ENCODE results near the gene AGBL4.

AGBL4 gene

DNA sequence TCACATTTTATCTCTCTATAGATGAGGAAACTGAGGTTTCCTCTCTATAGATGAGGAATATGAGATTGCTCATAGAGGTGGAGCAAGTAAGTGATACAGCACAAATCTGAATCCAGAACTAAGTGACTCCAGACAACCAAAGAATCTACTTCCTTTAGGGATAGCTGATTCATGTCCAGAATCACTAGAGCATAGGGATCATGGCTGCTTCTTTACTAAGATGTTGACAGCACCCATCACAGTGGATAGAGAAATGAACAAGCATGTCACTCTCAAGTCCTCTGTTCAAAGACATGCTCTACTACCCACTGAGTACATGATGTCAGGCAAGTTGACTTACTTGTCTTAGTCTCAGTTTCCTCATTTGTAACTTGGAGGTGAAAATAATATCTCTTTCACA, 1435.7 kb downstream of the AGBL4 start:
- TF ChIP-seq, protein P1, sequence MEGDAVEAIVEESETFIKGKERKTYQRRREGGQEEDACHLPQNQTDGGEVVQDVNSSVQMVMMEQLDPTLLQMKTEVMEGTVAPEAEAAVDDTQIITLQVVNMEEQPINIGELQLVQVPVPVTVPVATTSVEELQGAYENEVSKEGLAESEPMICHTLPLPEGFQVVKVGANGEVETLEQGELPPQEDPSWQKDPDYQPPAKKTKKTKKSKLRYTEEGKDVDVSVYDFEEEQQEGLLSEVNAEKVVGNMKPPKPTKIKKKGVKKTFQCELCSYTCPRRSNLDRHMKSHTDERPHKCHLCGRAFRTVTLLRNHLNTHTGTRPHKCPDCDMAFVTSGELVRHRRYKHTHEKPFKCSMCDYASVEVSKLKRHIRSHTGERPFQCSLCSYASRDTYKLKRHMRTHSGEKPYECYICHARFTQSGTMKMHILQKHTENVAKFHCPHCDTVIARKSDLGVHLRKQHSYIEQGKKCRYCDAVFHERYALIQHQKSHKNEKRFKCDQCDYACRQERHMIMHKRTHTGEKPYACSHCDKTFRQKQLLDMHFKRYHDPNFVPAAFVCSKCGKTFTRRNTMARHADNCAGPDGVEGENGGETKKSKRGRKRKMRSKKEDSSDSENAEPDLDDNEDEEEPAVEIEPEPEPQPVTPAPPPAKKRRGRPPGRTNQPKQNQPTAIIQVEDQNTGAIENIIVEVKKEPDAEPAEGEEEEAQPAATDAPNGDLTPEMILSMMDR (IDR thresholded peaks at IDR 0.05; ENCODE audit: low read depth, low read length) = no peak
- DNase-seq (ENCODE audit: extremely low read depth, low read depth) = no peak

DNA sequence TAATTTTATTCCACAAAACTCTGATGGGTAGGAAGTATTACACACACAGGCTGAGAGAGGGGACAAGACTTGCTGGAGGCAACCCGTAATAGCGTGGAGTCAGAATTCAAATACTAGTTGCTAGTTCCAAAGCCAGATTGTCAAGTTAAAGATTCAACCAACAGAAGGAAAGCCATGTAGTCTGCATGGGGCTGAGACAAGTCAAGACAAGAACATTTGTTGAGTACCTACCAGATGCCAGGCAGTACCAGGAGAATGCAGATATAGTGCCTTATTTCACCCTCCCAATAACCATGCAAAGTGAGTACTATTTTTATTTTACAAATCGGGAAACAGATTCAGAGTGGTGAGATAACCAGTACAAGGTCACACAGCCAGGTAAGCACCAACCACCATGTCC, 1441.3 kb downstream of the AGBL4 start:
- no peak for DNase-seq (ENCODE audit: extremely low read depth, low read depth)
- TF ChIP-seq, protein P1 (IDR thresholded peaks at IDR 0.05; ENCODE audit: low read depth, low read length) = no peak

DNA sequence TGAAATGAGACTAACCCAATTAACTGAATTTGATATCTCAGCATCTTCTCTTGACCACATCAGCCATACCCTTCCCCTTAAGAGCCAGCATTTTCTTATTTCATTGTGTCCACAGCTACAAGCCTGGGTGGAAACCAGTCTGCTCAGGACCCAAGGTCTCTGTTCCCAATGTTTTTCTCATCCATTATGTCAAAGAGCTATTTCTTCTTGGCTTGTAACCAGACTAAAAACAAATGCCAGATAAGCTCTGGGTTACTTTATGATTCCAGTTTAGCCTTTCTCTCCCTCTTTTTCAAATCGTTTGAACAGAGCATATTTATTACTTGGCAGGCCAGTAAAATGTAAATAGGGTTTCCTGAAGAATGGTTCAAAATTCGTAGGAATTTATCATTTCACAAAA, 1442.5 kb downstream of the AGBL4 start:
- DNase-seq (ENCODE audit: extremely low read depth, low read depth) = no peak
- TF ChIP-seq, protein P1 (IDR thresholded peaks at IDR 0.05; ENCODE audit: low read depth, low read length) = no peak

DNA sequence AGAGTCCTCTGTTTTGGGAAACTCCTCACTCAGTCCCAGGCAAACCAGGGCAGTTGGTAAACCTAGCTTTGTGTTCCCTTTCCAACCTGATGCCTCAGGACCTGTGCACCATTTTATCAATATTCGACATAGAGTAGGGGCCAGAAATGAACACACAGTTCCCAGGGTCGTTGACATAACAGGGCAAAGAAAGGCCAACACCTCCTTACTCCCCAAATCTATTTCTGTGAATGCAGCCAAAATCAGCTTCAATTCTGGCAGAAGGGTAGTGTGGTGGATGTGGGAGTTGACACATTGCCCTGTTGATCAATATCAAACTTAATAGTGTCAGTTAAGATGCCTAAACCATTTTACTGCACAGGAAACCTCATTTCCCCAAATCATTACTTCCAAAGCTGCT, 1447.2 kb downstream of the AGBL4 start:
- TF ChIP-seq, protein P1 (IDR thresholded peaks at IDR 0.05; ENCODE audit: low read depth, low read length) = no peak
- DNase-seq (ENCODE audit: extremely low read depth, low read depth) = no peak

DNA sequence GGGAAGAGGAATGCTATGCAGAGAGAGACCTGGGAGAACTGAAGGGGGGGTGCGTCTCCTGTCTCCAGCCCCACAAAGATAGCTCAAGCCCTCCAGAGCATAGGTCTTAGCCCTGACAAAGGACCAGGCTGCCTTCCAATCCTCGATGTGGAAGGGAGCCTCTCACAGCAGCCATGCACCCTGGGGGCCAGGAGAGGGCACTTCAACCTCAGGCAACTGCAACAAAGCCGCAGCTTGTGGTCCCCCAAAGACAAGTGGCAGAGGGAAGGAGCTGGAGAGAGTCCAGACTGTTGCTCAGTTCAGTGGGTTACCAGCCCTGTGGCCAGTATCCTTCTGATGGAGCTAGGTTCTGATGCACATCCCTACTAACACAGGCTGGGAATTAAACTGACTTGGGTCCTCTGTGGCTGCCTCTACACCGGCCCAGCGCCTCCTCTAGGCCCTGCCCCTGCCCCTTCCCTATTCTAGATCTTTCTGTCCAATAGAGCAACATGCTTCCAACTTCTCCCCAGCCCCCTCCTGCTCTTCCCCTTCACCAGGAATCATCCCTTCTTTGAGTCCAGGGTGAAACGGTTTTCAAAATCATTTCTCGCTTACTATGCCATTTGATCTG, 1451.0 kb downstream of the AGBL4 start:
- no peak for DNase-seq (ENCODE audit: extremely low read depth, low read depth)
- TF ChIP-seq, protein P1 (IDR thresholded peaks at IDR 0.05; ENCODE audit: low read depth, low read length) = peak; percentile 68

DNA sequence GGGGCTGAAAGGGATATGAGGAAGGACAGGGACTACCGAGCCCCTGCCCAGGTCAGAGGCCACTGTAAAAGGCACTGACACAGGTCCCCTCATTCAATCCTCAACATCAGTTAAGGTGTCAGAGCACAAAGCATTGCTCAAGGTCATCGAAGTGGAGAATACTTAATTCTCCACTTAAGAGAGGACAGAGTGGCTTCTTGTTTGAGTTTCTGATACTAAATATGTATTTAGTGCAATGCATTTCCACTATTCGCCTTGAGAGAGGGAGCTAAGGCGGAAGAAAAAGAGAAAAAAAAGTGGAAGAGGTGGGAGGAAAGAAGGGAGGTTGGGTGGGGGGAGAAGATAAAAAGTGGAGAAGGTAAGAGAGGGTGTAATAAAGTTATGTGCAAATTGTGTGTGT, 1451.6 kb downstream of the AGBL4 start:
- no peak for DNase-seq (ENCODE audit: extremely low read depth, low read depth)
- TF ChIP-seq, protein P1 (IDR thresholded peaks at IDR 0.05; ENCODE audit: low read depth, low read length) = no peak

DNA sequence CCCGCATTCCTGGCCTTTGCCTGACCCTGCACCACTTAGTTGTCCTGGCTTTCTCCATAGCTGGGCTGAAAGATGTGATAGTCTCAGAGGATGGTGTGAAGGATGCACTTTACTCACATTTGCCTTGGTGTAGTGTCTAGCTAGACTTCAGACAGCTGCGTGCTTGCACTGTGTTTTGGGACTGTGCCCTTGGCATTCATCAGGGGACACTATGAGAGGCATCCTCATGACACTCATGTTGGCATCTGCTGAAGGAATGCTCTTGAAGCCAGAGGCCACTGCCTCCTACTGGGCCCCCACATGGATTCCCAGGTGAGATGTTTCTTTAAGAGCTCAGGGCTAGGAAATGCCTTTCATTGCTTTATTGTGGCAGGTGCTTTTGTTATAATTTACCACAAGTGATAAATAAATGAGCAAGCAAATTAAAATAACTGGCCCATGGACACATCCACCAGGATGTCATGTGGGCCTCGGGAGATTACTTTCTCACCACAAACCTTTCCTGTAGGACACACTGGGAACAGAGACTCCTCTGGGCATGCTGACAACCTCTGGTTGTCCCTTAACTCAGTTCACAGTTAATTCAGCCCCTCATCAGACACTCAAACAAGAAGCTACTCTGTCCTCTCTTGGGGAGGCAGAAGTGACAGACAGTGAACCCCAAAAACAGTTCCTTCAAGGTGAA, 1452.3 kb downstream of the AGBL4 start:
- no peak for DNase-seq (ENCODE audit: extremely low read depth, low read depth)
- TF ChIP-seq, protein P1 (IDR thresholded peaks at IDR 0.05; ENCODE audit: low read depth, low read length) = no peak

Data from AG09319 (cell line).